Right kidney (tissue), 1 donor: Measurements from ENCODE around the gene WWOX.

ENCODE experiments used
- DNase-seq: peaks from one replicate; pipeline ENCODE4 v3.0.0-alpha.2; 2016

Gene WWOX

GRCh38 chr16:78275420-78275819 lies 176.0 kb downstream of the WWOX start:
- no peak for DNase-seq

- DNase-seq: no peak
Observed at GRCh38 chr16:78277321-78278055, 178.0 kb downstream of the WWOX start.

GRCh38 chr16:78278056-78278450 lies 178.6 kb downstream of the WWOX start:
- no peak for DNase-seq

GRCh38 chr16:78281115-78281514 lies 181.7 kb downstream of the WWOX start:
- no peak for DNase-seq

GRCh38 chr16:78283548-78284251 lies 184.2 kb downstream of the WWOX start:
- DNase-seq: no peak

- DNase-seq: no peak
Observed at GRCh38 chr16:78284326-78284725, 184.9 kb downstream of the WWOX start.

- no peak for DNase-seq
Observed at GRCh38 chr16:78284957-78285434, 185.5 kb downstream of the WWOX start.

GRCh38 chr16:78285437-78285922 lies 186.0 kb downstream of the WWOX start:
- no peak for DNase-seq

- no peak for DNase-seq
Observed at GRCh38 chr16:78286065-78286464, 186.6 kb downstream of the WWOX start.

GRCh38 chr16:78288888-78289287 lies 189.4 kb downstream of the WWOX start:
- no peak for DNase-seq

GRCh38 chr16:78289373-78289772 lies 189.9 kb downstream of the WWOX start:
- DNase-seq: no peak

GRCh38 chr16:78289844-78290277 lies 190.4 kb downstream of the WWOX start:
- DNase-seq: no peak

- no peak for DNase-seq
Observed at GRCh38 chr16:78290395-78290794, 190.9 kb downstream of the WWOX start.

GRCh38 chr16:78290872-78291591 lies 191.6 kb downstream of the WWOX start:
- no peak for DNase-seq

GRCh38 chr16:78291604-78292003 lies 192.2 kb downstream of the WWOX start:
- DNase-seq: no peak

- DNase-seq: no peak
Observed at GRCh38 chr16:78292086-78292843, 192.8 kb downstream of the WWOX start.

GRCh38 chr16:78292844-78293380 lies 193.5 kb downstream of the WWOX start:
- peak; percentile 38 for DNase-seq

GRCh38 chr16:78294538-78295225 lies 195.2 kb downstream of the WWOX start:
- no peak for DNase-seq

- DNase-seq: peak; percentile 40
Observed at GRCh38 chr16:78297066-78297666, 197.7 kb downstream of the WWOX start.

GRCh38 chr16:78298986-78299385 lies 199.5 kb downstream of the WWOX start:
- no peak for DNase-seq

- DNase-seq: no peak
Observed at GRCh38 chr16:78300469-78300868, 201.0 kb downstream of the WWOX start.
